HG03135 (cell line): ENCODE measurements around the gene MIAT.
"Not testable (repeated sequence)": the region's sequence is repeated elsewhere in the genome, so short reads cannot be mapped to it uniquely, and the experiment has no call there.

Experiments
- ATAC-seq: cut with Tn5 transposase; IDR thresholded peaks from one replicate; pipeline ENCODE4 v1.9.1; 2021; ENCODE audit warnings: mild to moderate bottlenecking, moderate library complexity; ENCODE audit not compliant: unreplicated experiment

MIAT gene

DNA sequence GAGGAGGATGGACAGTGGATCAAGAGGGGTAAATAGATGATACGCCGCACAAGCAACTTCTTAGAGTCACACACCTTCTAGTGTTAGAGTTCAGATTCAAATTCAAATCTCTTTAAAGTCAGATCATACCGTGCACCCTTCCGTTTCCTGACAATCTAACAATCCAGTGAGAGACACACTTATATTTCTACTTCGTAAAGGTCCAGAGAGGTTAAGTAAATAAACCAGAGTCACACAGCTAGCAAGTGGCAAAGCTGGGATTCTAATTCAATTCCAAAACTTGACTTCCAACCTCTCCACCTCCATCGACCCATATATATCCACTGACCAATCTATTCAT is 34.0 kb downstream of the MIAT start:
- no peak for ATAC-seq

DNA sequence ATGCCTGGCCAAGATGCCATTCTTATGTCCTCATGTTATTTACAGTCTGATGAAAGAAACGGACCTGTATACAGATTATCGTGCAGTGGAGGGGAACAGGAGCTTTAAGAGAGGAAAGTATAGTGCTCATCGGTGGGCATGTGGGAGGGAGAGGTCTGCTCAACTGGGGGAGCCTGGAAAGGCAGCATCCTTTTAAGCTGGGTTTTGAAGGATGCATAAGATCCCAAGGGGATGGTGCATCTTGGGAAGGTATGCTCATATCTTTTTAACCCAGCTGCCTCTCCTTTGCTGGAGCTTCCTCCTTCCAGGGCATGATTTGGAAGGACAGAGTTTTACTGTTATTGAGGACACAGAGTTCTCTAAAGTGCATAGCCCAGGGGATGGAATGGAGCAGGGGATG is 34.8 kb downstream of the MIAT start:
- ATAC-seq, result no peak

DNA sequence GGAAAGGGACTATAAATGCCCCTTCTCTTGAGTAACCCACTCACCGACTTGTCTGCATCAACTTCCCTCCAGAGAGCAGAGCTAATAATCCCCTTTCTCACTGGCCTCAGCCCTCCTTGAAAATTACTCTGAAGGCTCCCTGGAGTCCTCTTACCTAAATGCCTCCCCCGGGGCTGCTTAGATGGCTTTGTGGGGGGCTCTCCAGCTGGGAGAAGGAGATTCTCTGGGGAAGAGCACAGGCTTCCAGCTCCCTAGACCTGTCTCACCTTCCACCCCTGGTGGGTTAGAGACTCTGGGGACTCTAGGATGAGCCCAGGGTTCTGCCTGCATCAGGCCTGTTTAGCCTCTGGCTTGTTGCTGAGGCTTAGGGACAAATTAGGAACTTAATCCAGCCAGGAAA is 39.8 kb downstream of the MIAT start:
- ATAC-seq, result no peak

- ATAC-seq, result no peak
These were observed 43.1 kb downstream of the MIAT start for GRCh38 chr22:26700462-26700861.

- ATAC-seq, result no peak
These were observed 43.5 kb downstream of the MIAT start for GRCh38 chr22:26700886-26701285.

GRCh38 chr22:26701323-26701722 is 43.9 kb downstream of the MIAT start:
- ATAC-seq, result no peak

DNA sequence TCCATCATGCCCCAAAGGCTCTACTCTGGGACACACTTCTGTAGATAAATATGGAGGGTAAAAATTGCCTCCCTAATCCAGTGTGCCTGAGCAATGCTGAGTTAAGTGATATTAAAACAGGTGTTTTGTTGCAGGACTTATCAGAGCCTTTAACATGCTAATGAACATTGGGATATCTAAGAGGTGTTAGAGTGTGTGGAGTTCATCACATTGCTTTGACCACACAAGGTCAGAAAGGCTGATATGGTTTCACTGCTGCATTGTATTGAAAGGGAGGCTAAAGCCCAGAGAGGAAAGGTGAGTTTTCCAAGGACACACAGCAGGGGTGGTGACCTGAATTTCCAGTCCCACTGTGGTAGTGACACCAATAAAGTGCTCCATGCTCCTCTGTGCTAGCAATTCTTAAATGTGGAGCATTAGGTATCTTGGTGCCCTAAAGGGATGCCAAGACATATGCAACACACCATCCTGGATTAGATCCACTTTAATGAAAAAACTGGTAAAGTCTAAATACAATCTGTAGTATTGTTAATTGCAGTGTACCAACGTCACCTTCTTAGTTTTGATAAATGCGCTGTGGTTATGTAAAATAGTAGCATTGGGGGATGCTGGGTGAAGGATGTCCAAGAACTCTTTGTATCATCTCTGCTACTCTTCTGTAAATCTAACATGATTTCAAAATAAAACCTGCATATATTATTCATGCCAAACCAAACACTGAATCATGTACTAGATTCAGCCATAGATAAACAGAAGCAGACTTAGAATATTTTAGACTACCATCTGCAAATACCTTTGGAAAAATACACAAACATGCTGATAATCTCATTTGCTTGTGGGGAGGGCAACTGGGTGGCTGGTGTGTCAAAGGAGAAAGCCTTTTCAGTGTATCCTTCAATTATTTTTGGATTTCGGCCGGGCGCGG is 45.8 kb downstream of the MIAT start:
- no peak for ATAC-seq

DNA sequence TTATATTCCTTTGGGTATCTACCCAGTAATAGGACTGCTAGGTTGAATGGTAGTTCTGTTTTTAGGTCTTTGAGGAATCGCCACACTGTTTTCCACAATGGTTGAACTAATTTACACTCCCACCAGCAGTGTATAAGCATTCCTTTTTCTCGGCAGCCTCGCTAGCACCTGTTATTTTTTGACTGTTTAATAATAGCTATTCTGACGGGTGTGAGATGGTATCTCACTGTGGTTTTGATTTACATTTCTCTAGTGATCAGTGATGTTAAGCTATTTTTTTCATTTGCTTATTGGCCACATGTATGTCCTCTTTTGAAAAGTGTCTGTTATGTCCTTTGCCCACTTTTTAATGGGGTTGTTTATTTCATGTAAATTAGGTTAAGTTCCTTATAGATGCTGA is 48.0 kb downstream of the MIAT start:
- ATAC-seq, result not testable (repeated sequence)

GRCh38 chr22:26707090-26707489 is 49.7 kb downstream of the MIAT start:
- no peak for ATAC-seq

- ATAC-seq, result no peak
These were observed 50.2 kb downstream of the MIAT start for GRCh38 chr22:26707581-26707980.

- no peak for ATAC-seq
These were observed 51.0 kb downstream of the MIAT start for GRCh38 chr22:26708256-26709009.

DNA sequence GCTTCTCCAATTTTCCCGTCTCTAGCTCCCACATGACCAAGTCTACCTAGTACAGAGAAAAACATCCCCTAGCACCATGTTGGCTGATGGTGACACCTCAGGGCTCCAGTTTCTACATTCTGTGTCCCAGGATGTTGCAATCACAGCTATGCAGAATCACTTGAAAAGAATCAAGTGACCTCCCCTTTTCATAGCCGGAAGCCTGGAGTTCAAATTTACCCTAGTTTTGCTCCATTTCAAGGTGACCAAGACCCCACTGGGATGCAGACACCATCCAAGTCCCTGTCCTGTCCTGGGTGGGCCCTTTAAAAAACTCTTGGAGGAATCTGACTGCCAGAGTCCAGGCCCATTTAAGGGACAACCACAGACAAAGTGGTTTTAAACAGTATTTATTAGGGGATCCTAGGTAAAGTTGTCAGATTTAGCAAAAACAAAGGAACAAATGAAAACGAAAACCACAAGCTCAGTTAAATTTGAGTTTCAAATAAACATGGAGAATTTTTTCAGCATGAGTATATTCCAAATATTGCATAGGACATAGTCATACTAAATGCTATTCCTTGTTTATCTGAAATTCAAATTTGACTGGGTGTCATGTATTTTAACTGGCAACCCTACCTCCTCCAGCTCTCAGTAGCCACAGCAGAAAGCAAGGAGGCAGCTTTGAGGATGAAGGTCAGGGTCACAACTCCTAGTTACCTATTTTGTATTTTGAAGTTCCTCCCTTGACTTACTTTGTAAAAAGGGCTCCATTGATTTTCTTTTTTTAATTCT is 52.4 kb downstream of the MIAT start:
- ATAC-seq, result no peak

DNA sequence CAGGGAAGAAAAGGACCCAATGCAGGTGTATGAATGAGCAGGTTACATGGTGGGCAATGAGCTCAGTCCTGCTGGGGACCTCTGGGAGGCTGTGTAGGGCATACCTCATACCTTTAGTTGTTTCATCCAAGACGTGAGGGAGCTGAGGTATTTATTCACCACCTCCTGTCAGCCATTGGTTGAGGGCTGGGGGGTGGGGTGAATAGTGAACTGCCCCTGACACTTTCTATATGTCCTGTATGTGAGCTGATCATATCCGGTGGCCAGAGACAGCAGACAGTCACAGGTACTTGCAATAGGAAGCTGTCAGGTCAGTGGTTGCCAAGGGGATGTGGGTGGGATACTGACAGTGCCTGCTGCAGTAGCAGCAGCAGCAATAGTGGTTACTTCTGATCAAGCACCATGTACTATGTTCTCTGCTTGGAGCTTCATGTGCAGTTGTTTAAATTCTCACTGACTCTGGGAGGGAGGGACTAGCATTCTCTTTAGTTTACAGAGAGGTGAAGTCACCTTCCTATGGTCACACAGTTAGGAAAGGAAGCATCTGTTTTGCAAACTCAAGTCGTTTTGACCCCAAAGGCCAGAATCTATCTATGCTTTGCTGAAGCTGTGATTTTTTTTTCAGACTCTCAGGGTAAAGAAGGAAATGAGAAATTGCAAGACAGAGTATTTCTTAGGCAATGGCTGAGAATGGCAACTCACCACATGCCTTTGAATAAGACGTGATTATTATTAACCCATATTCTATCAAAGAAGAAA is 54.0 kb downstream of the MIAT start:
- no peak for ATAC-seq

GRCh38 chr22:26712158-26712557 is 54.8 kb downstream of the MIAT start:
- no peak for ATAC-seq

DNA sequence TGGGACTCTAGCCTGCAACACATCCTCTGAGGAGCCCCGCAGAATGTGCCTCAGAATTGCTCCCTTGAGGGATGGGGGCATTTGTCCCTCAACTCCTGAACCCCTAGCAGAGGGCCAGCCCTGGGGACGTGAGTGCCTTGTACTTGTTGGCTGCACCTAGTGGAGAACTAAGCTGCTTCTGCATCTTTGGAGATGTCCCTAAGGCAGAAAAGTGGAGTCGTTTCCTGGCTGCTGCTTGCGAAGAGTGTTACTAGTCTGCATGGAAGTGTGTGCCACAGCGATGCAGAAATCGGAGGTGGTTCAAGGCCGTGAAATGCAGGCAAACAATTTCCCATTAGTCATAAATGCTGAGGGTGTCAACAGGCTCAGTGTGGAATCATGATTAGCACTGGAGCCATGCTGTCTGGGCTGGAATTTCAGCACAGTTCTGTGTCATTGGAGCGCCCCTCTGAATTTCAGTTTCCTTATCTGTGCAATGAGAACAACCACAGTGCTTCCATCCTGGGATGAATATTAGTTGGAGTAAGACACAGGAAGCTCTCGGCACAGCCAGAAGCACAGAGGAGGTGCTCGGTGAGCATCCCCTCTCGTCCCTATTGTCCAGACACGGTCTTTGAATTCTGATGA is 56.5 kb downstream of the MIAT start:
- ATAC-seq, result no peak

DNA sequence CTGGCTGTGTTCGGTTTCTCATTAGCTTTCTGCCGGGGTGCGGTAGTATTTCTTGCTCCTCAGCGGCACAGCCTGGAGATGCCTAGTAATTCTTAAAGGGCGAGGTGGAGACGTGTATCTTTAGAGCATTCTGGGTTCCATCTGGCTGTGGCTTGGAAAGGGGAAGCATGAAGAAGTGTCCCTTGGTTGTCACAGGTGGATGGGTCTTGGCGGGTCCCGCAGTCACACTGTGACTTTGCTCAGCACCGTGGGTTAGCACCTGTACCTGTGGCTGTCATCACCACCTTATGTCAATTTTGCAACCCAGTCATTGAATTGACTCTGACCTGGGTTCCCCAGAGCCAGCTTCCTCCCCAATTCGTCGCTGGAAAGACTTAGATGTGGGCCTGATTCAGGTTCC is 57.6 kb downstream of the MIAT start:
- ATAC-seq, result no peak

DNA sequence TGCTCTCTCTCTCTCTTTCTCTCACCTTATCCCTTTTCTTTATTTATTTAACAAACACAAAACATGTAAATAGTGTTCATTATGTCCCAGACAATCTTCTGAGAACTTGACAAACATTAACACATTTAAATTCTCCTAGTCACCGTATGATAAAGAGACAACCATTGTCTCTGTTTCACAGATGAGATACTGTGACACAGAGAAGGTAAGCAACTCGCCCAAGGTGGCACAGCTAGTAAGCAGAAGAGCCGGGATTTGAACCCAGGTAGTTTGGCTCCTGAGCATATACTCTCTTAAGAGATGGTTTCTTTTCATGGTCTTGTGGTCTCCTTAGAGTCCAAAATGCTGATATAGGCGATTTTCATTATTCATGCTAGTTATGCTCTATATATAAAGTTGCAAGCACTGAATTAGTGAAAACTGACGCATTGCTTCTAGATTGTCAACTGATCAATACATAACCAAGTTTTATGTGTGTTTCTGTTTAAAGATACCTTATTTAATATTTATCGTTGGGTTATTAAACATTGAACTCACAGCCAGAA is 58.1 kb downstream of the MIAT start:
- no peak for ATAC-seq

DNA sequence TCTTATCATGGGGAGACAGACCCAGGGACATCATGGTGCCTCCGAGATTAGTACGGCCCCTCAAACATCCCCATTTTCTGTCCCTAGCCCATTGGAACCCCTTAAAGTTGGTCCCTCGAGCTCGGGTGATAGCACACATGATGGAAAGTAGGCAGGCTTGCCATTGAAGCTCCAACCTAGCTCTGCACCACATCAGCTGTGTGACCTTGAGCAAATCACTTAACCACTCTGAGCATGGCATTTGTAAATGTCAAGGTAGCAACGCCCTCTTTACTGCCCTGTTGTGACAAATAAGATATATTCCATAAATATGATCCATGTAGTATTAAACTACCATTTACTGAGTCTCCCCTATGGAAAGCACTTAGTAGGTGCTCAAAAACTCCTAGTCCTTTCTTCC is 61.1 kb downstream of the MIAT start:
- no peak for ATAC-seq

GRCh38 chr22:26718905-26719304 is 61.5 kb downstream of the MIAT start:
- ATAC-seq, result no peak

DNA sequence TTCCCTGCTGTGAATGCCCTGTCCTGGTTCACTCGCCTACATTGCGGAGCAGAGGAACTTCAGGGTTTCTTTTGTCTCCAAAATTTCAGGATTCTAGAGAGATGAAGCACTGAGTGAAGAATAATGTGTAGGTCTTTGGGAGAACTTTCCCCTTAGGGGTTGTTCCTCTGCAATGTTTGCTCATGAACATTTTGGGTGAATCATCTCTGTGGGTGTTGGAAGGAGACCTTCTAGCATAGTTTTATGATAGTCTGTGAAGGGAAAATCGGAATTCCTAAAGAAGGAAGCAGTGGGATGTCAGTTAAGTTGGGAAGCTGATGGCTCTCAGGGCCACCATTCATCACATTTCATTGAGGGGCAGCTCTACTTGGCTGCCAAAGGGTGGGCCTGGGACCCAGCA is 64.8 kb downstream of the MIAT start:
- ATAC-seq, result no peak
